Esophagus muscularis mucosa (tissue), 4 donors: ENCODE results near the gene PKD2L2. TPM values are rescaled to one million over a fixed set of nuclear protein-coding genes. Genes with fewer than 3 reads are reported as not detected.

ENCODE experiments used
- DNase-seq: peaks from one replicate; pipeline ENCODE4 v3.0.0-alpha.2; 2017; ENCODE audit errors: extremely low spot score
- H3K27ac ChIP-seq, 4 donors: fragments of 200-600 bp; sonication (generic); replicated peaks in 1 of 4; 1 replicate in 3 of 4; 2 replicates in 1 of 4; pipeline ENCODE4 v1.5.1; 2016 to 2019; ENCODE audit warnings: mild to moderate bottlenecking in 1 of 4
- H3K27me3 ChIP-seq, 4 donors: fragments of 200-600 bp; sonication (generic); one replicate each; pipeline versions ENCODE4 v1.5.1 to v1.6.0; 2016 to 2019
- H3K36me3 ChIP-seq, 4 donors: fragments of 200-600 bp; sonication (generic); one replicate each; pipeline ENCODE4 v1.5.1; 2016 to 2019
- H3K4me1 ChIP-seq, 4 donors: fragments of 200-600 bp; sonication (generic); one replicate each; pipeline ENCODE4 v1.5.1; 2016 to 2019
- H3K4me3 ChIP-seq, 4 donors: fragments of 200-600 bp; sonication (generic); 1 replicate in 2 of 4; 2 replicates in 2 of 4; pipeline ENCODE4 v1.5.1; 2016 to 2019; ENCODE audit warnings: mild to moderate bottlenecking in 4 of 4, moderate library complexity in 1 of 4
- H3K9me3 ChIP-seq, 4 donors: fragments of 200-600 bp; sonication (generic); 1 replicate in 3 of 4; 2 replicates in 1 of 4; pipeline ENCODE4 v1.5.1; 2016 to 2019
- CTCF ChIP-seq, 3 experiments: fragments of 200-600 bp in 2 of 3; fragments of 450-650 bp in 1 of 3; sonication (generic) in 2 of 3; IDR thresholded peaks; one replicate each; pipeline ENCODE4 v1.5.1; 2017 to 2019; ENCODE audit warnings: antibody characterized with exemption in 3 of 3, mild to moderate bottlenecking in 2 of 3, moderate library complexity in 1 of 3
- EP300 ChIP-seq: sonication (generic); formaldehyde crosslinking; IDR thresholded peaks from one replicate; pipeline ENCODE4 v1.6.1; 2017; ENCODE audit warnings: antibody characterized with exemption
- POLR2A ChIP-seq: fragments of 450-650 bp; IDR thresholded peaks from one replicate; pipeline ENCODE4 v1.6.1; 2017; ENCODE audit warnings: antibody characterized with exemption, moderate library complexity, mild to moderate bottlenecking, low read depth
- POLR2AphosphoS5 ChIP-seq, 2 donors: sonication (generic); formaldehyde crosslinking; IDR thresholded peaks; one replicate each; pipeline ENCODE4 v1.6.1; 2017; ENCODE audit warnings: antibody characterized with exemption in 2 of 2
- WGBS: methylation state at CpG from one replicate; pipeline ENCODE4 v1.1.5; 2018; 5-methylcytosine and 5-hydroxymethylcytosine counted together
- intact Hi-C: fragments of 100-400 bp; cut with DNase I; formaldehyde crosslinking; loops from one replicate; pipeline ENCODE4 v1.15.1; 2023
- total RNA-seq, 4 donors: library from RNA; depleted of rRNA; stranded (reverse); fragments of >200 nt; gene quantifications; one replicate each; pipeline versions ENCODE4 v1.1.0 to v1.2.1, GENCODE V29; 2016

Gene PKD2L2
- total RNA-seq, 4 donors from 2014 or later, result 0.39 TPM; not detected in 3

GRCh38 chr5:137914758-137915157, 25.5 kb downstream of the PKD2L2 start:
- Histone ChIP-seq H3K27ac (no peak overlapping the region), H3K36me3 (no peaks in the 10 kb centered on the region), H3K4me3 (no peak overlapping the region), H3K4me1 (no peaks in the 10 kb centered on the region), H3K27me3 (no peaks in the 10 kb centered on the region), H3K9me3 (peaks cover 0 to 12% (median 2%) of the 10 kb centered on the region in 4 donors)
- WGBS, result 88% methylated on average over 2 of the region's 2 CpGs
- intact Hi-C loops, result no loop called here
- TF ChIP-seq POLR2A (no peak), EP300 (no peak), CTCF (IDR thresholded peaks at IDR 0.05) (no peak), POLR2AphosphoS5 (IDR thresholded peaks at IDR 0.05) (no peak)
- no peak for DNase-seq

- Histone ChIP-seq H3K4me1 (peaks cover 0 to 4% (median under 1%) of the 10 kb centered on the region in 4 donors), H3K36me3 (no peaks in the 10 kb centered on the region)
- TF ChIP-seq POLR2AphosphoS5 (IDR thresholded peaks at IDR 0.05) (no peak), EP300 (no peak), POLR2A (no peak), CTCF (IDR thresholded peaks at IDR 0.05) (no peak)
These were observed 27.7 kb downstream of the PKD2L2 start for GRCh38 chr5:137916923-137917322.

GRCh38 chr5:137921931-137922330, 32.7 kb downstream of the PKD2L2 start:
- H3K9me3 ChIP-seq, result no peaks in the 10 kb centered on the region
- intact Hi-C loops, result no loop called here
- H3K36me3 ChIP-seq, result peaks cover 0 to 9% (median 2%) of the 10 kb centered on the region in 4 donors
- DNase-seq, result no peak
- WGBS, result 67% methylated on average over 3 of the region's 3 CpGs
- no peak for TF ChIP-seq POLR2A
- TF ChIP-seq POLR2AphosphoS5 (IDR thresholded peaks at IDR 0.05), result no peak
- no peak for TF ChIP-seq CTCF (IDR thresholded peaks at IDR 0.05)
- no peak for TF ChIP-seq EP300
- no peak overlapping the region for H3K4me3 ChIP-seq
- peaks cover 0 to 26% (median 15%) of the 10 kb centered on the region in 4 donors for H3K4me1 ChIP-seq
- H3K27me3 ChIP-seq, result no peaks in the 10 kb centered on the region
- no peak overlapping the region for H3K27ac ChIP-seq

More at GRCh38 chr5:137916923-137917322, 27.7 kb downstream of the PKD2L2 start:
- 100% methylated on average over 1 of the region's 1 CpG for WGBS
- H3K27me3 ChIP-seq, result no peaks in the 10 kb centered on the region
- H3K9me3 ChIP-seq, result peaks cover 0 to 8% (median 2%) of the 10 kb centered on the region in 4 donors
- H3K27ac ChIP-seq, result no peak overlapping the region
- DNase-seq, result no peak
- no peak overlapping the region for H3K4me3 ChIP-seq
- intact Hi-C loops, result no loop called here

- Histone ChIP-seq H3K27me3 (no peaks in the 10 kb centered on the region), H3K4me1 (peaks cover 0 to 26% (median 15%) of the 10 kb centered on the region in 4 donors)
These were observed 34.6 kb downstream of the PKD2L2 start for GRCh38 chr5:137923856-137924255.

More at GRCh38 chr5:137923856-137924255, 34.6 kb downstream of the PKD2L2 start:
- no peak for DNase-seq
- Histone ChIP-seq H3K27ac (peak overlapping the region in 2 of 4 donors; percentile 13 to 43), H3K4me3 (no peak overlapping the region), H3K36me3 (peaks cover 0 to 19% (median 6%) of the 10 kb centered on the region in 4 donors), H3K9me3 (no peaks in the 10 kb centered on the region)
- intact Hi-C loops, result no loop called here
- WGBS, result 20% methylated on average over 4 of the region's 4 CpGs
- TF ChIP-seq CTCF (IDR thresholded peaks at IDR 0.05) (peak in 1 of 3 experiments; percentile 35), POLR2AphosphoS5 (IDR thresholded peaks at IDR 0.05) (peak in 1 of 2 donors; percentile 35), EP300 (no peak)
